ENCODE results near the gene SETD6.
A peak's percentile ranks its signal among the peaks of the same experiment; 100 is the strongest.

SETD6 gene

GRCh38 chr16:58509256-58510096 lies 5.8 kb upstream of the SETD6 start:
- DNase-seq: no peak

- no peak for DNase-seq
Measured at GRCh38 chr16:58510097-58510775, 5.1 kb upstream of the SETD6 start.

GRCh38 chr16:58510776-58511628 lies 4.3 kb upstream of the SETD6 start:
- no peak for DNase-seq

GRCh38 chr16:58511933-58512815 lies 3.1 kb upstream of the SETD6 start:
- peak; percentile 91 for DNase-seq

GRCh38 chr16:58513874-58514273 lies 1.4 kb upstream of the SETD6 start:
- DNase-seq: no peak

GRCh38 chr16:58515871-58516767 lies 802 bp downstream of the SETD6 start:
- peak; percentile 63 for DNase-seq

GRCh38 chr16:58516768-58517107 lies 1.4 kb downstream of the SETD6 start:
- no peak for DNase-seq

GRCh38 chr16:58518083-58518979 lies 3.0 kb downstream of the SETD6 start:
- DNase-seq: no peak

GRCh38 chr16:58518980-58519368 lies 3.7 kb downstream of the SETD6 start:
- no peak for DNase-seq

- DNase-seq: no peak
Measured at GRCh38 chr16:58519707-58520106, 4.4 kb downstream of the SETD6 start.

- DNase-seq: no peak
Measured at GRCh38 chr16:58530179-58530578, 14.9 kb downstream of the SETD6 start.

- no peak for DNase-seq
Measured at GRCh38 chr16:58532414-58532813, 17.1 kb downstream of the SETD6 start.

- DNase-seq: no peak
Measured at GRCh38 chr16:58533751-58534470, 18.6 kb downstream of the SETD6 start.

- DNase-seq: no peak
Measured at GRCh38 chr16:58535100-58535499, 19.8 kb downstream of the SETD6 start.

GRCh38 chr16:58536278-58536677 lies 21.0 kb downstream of the SETD6 start:
- no peak for DNase-seq

- no peak for DNase-seq
Measured at GRCh38 chr16:58537124-58537906, 22.0 kb downstream of the SETD6 start.

- no peak for DNase-seq
Measured at GRCh38 chr16:58541711-58542110, 26.4 kb downstream of the SETD6 start.

- DNase-seq: no peak
Measured at GRCh38 chr16:58542291-58542690, 27.0 kb downstream of the SETD6 start.

GRCh38 chr16:58543685-58544084 lies 28.4 kb downstream of the SETD6 start:
- DNase-seq: no peak
